Renal cortical epithelial cell (primary cell): Measurements from ENCODE around the gene MPPE1. TPM values are rescaled to one million over a fixed set of nuclear protein-coding genes. Genes with fewer than 3 reads are reported as not detected.

Source experiments
- DNase-seq: peaks from one replicate; pipeline ENCODE4 v3.0.0-alpha.2; 2011; ENCODE audit warnings: low read depth
- total RNA-seq: library from RNA; depleted of rRNA; stranded (reverse); fragments of >200 nt; gene quantifications from 2 replicates; pipeline ENCODE4 v1.2.3, GENCODE V29; 2014

The MPPE1 gene
- total RNA-seq, 1 donor from 2014 or later, result 37.6 TPM

DNA sequence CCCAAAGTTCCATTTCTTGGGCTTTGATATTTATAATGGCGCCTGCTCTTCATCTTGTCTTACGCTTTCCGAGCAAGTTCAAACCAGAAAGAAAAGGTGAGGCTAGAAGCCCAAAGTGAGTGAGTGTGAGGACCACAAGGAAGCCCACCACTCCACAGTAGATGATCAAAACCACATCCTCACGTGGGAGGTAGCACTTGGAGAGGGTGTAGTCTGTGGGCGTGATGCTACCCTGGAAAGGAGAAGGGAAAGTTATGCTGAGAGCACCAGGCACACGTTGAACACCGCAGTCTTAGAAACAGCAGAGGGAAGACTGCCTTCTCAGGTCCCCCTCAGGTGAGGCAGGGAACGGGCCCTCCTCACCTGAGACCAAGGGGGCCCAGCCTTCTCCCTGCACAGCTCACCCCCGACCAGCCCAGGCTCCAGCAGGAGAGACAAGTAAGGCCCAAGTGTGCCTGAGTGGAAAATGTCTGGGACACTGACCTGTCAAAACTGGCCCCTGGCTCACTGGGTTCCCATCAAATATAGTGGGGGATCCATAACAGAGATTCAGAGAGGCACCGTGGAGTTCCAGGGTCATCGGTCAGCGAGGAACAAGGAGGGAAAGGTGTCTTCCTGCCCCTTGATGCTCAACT is 23.6 kb downstream of the MPPE1 start:
- DNase-seq, result no peak

DNA sequence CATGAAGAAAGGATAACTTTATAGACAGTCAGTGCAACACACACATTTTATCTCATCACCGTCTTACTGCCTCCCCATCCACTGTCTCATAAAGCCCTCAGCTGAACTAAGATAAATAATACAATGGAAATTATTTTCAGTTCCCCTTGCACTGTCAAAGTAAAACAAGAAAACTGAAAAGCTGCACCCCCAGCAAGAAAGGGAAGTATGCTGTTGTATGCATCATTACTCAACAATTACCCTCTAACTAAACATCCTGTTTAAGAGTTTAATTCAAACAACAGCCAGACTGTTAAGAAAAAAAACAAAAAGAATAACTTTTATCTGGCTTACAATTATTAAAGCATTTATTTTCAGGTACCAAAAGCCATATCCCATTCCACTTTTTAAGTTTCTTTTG is 25.0 kb downstream of the MPPE1 start:
- peak; percentile 29 for DNase-seq

DNA sequence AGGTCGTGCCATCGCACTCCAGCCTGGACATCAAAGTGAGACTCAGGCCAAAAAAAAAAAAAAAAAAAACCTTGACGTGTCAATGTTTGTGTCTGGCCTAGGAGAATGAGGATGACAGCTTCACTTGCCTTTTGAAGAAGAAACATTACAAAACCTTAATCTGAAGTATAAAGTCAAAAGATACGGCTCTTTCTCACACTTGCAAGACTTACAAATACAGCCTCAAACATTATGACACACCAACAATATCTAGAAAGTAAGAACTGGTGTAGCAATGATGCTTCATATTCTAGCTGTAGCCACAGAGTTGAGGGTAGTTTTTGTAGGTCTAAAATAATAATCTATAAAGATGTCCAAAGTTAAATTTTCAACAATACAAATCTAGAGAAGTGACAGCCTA is 25.5 kb downstream of the MPPE1 start:
- DNase-seq, result no peak

DNA sequence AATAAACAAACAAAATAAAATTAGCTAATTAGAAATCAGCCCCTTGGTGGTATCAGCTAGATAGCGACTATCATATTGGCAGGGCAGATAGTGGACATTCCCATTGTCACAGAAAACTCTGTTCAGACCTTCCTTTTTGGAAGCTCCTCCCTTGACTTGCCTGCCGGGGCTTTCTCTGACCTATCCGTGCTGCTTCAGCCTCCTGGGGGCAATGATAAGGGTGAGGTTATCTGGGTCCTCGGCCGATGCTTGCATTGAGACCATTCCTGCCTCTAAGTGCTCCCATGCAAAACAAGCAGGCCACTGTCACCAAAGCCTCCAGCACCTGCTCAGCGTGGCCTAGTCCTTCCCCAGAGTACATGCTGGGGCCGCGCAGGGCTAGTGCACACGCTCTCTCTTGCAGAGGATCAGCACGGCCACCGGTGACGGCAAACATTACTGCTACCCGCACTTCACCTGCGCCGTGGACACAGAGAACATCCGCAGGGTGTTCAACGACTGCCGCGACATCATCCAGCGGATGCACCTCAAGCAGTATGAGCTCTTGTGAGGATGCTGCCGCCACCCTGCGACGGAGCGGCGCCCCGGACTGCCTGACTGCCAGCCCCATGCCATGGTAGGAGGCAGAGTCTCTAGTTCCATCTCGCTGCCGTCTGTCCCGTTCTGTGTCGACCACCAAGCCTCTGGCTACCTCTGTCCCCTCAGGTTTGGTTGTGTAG is 27.4 kb downstream of the MPPE1 start:
- no peak for DNase-seq

DNA sequence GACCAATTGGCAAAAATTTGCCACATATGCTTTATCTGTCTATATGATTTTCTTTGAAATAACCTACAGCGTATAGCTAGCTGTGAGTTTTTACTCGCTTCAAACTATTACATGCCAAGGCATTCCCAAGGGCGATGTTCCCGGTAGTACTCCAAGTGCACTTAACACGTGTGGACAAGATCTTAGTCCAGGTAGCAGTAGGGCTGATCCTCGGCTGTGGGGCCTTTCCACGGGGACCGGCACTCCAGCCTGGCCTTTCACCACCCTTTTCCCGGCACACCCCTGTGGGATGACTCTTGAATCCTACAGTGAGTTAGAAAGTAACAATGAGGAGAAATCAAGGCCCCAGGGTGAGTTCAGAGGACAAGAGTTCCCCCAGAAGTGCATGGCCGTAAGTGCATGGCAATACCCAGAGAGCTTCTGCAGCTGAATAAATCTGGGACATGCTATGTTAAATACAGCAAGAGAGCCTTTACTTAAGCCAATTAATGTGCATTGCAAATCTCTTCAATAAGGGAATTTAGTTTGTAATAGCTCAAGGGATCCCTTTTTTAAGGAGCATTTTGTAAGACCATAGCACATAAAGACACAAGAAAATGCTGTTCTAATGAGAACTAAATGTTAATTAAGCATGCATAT is 30.5 kb downstream of the MPPE1 start:
- no peak for DNase-seq

DNA sequence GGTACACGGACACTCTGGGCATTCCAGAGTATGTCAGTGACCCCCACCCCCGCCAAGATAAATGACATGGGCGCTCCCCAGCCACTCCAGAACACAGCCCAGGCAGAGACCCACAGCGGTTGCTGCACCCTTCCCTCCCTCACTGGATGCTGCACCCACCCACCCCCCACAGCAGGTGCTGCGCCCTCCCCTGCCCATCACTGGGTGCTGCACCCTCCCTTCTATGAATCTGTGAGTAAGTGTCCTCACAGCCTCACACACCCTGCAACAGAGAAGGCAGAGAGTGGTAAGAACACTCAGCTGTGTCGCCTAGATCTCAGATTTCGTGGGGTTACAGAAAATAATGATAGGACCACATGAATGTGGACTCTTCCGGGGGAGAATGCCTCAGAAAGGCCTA is 33.4 kb downstream of the MPPE1 start:
- no peak for DNase-seq

DNA sequence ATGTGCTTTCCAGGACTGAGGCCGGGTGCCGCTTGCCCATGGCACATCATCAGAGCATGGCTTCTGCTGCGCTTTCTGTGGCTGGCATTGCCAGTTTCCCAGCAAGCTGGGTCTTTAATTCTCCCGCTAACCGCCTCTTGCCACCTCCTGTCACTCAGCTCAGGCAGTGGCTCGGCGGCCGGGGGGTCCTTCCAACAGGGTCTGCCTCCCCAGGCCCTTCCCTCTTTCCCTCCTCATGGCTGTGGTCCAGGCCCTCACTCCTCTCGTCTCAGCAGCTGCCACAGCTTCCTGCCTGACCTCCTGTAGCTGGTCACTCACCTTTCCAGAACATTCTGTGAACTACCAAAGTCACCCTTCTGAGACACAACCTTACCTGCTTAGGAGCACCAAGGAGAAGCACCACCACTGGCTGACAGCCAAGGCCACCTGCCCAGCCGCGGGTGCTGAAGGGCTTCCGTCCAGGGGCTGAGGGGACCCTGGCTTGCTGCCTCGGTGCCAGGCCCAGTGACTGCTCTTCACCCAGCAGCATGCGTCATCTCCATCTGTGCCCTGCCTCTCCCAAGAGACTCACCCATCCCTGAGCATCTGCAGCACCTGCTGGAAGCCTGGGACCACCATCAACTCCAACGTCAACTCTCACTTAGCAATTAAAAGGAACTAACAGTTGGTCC is 34.3 kb downstream of the MPPE1 start:
- DNase-seq, result no peak

DNA sequence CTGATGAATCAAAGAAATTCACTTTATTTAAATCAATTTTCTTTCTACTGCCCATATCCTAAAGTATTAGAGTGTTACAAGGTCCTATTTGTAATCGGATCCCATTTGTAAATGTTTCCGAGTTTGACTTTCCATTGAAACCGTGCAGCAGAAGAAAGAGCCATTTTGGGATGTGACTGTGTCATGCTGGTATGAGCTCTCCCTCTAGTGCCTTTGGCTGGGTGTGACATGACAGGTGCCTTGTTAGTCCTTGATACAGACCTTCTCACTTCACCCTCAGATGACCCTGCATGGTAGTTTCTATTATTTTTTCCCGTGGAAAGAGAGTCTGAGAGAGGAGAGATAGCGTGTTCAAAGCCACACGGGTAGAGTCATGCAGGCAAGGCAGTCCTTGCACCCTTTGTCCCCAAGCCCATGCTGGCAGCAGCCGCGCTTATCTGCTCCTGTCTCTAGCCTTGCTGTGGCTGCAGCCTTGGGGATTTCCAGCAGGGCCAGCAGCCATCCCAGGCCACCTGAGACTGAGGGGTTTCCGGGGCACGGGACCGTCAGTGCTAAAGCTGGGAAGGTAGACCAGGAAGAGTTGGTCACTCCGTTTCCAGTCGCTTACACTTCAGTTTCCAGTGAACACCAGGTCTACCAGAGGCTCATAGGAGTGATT is 35.5 kb downstream of the MPPE1 start:
- peak; percentile 54 for DNase-seq

DNA sequence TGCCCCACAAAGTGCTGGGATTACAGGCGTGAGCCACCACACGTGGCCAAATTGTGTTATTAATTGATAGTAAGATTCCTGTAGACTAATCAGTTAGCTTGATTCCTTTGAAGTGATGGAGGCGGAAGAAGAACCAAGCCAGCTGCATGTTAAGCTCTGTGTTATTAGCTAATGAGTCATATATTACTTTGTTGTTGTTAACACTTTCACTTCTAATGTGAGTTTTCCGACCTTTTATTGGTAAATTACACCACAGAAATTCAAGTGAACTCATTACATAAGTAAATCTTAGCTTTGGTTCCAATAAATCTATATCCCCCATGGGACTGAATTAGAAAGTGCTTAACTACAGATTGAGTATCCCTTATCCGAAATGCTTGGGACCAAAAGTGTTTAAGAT is 36.6 kb downstream of the MPPE1 start:
- peak; percentile 40 for DNase-seq

DNA sequence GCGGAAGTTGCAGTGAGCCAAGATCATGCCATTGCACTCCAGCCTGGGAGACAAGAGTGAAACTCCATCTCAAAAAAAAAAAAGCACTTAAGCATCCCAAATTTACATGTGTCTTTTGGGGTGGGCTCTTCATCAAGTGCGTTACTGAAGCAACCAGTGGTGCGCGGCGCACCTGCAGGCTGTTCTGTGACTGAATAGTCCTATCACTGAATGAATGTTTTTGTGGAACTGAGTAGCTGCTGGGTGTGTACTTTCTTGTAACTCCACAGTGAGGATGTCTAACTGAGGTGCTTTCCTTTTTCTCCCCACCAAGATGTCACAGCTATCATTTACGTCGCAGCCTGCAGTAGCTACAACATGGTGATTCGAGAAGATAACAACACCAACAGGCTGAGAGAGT is 39.9 kb downstream of the MPPE1 start:
- DNase-seq, result no peak

DNA sequence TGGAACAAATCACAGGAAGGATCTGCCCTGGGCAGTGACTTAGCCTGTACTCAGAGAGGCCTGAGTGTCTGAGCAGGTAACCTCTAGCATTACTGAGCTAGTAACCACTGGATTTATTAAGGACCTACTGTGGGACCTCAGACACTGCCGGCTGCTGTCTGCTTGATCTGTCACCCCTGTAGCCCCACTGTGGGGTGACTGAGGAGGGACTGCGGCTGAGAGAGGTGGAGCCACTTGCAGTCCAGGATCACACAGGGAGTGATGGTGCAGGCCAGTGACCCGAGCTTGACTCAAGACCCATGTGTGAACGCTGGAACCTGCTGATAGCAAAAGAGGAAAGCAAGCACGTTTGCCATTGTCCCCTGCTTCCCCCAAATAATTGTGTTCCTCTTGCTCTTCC is 41.4 kb downstream of the MPPE1 start:
- no peak for DNase-seq

DNA sequence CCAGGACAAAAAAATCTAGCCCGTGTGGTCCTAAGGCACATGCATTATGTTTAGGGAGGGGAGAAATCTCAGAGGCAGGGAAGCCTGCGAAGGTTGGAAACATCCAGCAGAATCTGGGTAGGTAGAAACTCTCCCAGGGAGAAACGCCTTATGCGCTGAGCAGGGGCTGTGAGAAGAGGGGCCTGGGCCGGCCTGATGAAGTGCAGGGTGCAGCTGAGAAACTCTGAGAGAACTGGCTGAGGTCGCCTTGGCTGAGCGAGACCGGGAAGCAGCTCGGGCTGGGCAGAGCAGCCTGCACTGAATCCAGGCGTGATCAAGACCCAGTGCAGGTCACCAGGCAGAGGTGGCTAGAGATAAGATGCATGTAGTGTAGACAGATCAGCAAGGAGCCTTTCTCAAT is 41.8 kb downstream of the MPPE1 start:
- no peak for DNase-seq

DNA sequence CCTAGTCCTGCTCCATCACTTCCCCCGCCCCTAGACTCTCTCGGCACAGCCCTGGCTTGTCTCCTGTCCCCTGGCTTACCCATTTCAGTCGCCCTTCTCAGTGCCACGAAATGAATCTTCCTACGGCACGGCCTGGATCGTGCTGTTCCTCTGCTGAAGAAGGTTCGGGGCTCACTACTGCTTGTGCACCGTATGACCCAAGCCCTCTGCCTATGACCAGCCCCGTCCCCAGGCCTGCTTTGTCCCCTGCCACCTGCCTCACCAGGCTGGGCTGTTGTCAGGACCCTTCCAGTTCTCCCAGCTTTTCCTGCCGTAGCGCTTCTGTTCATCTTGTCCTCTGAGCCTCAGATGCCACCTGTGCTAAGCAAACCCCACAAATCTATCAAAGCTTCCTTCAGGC is 43.0 kb downstream of the MPPE1 start:
- no peak for DNase-seq

DNA sequence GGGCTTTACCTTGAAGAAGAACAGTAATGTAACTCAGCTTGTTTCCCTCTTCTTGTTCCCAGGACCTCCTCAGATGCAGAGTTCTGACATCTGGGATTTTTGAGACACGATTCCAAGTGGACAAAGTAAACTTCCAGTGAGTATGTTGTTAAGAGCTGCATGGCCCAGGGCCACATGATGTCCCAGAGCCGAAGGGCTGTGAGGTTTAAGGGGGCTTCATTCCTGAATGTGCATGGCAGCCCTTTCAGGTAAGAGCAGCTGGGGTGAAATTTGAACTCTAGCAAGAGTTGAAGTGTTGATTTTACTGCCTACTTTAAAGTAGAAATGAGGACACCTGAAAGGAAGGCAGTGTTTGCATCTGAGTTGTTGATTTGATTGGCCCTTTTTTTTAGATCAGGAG is 43.6 kb downstream of the MPPE1 start:
- DNase-seq, result no peak

DNA sequence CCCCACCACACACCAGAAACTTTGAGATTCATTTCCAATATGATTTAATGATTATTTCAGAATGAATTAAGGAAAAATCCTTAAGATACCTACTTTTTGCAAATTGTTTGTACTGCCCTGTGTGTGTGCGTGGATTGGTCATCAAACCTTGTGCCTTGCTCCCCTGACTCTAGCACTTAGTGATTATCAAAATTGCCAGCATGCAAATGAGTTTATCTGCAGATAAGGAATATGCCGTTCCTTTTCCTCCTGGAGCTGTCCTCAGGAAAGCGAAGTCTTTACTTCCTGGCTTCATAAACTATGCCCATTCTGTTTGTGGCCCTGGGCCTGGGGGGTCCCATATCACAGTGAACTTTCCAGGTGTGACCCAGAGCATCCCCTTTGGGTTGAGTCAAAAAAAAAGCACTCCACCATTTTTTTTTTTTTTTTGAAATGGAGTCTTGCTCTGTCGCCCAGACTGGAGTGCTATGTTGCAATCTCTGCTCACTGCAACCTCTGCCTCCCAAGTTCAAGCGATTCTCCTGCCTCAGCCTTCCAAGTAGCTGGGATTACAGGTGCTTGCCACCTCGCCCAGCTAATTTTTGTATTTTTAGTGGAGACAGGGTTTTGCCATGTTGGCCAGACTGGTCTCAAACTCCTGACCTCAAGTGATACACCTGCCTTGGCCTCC is 45.5 kb downstream of the MPPE1 start:
- DNase-seq, result no peak

DNA sequence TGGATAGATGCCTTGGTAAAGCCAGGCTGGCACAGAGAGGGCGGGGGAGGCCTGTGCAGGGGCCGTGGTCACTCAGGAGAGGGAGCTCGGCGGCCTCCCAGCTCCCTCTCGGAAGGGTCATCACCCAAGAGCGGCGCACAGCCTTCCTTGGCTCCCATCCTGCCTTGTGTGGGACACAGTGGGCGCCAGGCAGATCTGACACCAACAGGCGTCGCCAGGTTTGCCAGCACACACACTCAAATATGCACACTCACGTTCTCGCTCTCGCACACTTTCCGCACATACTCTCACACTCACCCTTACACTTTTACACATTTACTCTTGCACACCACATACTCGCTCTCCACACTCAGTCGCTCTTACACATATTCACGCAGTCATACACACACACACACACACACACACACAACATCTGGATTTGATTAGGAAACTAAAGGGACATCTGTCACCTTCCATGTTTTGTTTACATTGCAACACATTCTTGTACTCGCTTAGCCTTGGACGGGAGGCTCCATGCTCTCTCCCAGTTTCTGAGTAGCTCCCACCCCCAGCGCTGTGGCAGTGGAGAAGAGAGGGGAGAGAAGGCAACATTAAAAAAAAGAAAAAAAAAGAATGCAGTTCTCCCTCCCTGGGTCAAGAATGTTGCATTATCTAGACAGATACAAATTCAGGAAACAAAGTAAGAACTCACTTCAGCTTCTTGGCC is 46.4 kb downstream of the MPPE1 start:
- no peak for DNase-seq

DNA sequence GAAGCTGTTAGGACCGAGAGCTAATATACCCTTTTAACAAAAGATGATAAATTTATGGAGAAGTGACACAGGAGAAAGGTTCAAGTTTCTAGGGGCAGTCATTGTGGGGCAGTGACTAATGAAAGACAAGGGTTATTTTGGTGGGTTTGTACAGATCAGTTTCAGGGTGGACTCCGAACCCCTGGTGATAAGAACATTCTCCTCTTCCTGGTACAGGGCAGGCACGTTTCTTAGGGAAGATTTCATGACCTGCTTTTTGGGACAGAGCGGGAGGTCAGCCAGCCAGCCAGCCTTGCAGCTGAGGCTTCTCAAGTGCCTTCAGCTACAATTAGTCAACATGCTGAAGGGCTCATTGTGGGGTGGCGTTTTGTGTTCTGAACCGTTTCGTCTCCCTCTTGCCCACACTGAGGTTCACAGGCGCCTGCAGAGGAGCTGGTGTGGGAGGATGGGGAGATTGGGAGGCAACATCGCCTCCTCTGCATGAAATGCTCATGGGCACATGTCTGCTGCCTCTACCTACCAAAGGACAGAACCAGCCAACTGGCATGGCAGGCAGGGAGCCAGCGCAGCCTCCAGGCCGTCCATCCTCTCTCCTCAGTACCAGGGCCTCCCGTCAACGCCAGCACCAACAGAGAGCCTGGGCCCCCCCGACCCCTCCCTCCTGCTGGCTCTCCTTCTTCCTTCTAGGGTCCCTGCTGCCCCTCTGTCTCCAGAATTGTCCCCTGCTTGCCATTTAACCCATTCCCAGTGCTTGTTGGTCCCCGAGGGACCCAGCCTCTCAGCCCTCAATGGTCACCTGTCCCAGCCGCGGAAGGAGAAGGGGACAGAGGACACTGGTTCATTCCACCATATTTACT is 47.3 kb downstream of the MPPE1 start:
- peak; percentile 48 for DNase-seq

DNA sequence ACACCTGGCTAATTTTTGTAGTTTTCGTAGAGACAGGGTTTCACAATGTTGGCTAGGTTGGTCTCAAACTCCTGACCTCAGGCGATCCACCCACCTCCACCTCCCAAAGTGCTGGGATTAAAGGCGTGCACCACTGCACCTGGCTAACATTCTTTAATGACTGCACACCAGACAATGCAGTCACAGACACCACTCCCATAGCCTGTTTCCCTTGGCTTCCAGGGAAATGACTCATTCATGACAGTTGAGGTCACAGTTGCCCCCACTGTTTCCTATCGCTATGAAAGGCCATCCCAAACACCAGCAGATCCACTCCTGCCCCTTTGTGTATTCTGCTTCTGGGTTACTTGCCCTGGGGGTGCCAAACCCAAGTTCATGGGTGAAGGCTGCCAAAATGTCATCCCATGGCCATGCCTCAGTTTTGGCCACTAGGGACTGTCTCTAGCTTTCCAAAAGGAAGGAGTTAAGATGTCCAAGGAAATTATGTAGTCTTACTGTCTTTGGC is 48.2 kb downstream of the MPPE1 start:
- peak; percentile 96 for DNase-seq

DNA sequence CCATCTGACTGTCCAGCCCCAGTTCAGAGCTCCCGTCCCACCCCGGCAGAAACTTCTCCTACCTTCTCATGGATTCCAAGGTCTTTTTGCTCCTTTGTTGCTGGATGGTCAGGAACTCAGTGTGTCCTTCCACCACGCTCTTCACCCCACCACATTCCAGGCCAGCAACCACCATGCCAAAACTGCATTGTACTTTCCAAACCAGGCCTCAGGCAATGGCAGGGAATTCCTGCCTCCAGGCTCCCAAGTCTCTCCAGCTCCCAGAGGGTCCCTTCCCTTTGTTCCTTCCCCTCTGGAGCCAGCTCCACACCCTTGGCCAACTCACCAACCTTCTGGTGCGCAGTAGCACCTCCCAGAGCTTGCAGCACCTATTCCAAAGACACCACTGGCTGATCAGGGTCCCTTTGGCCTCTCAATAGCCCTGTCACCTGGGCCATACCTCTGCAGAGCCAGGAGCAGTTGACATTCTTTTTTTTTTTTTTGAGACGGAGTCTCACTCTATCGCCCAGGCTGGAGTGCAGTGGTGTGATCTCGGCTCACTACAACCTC is 48.8 kb downstream of the MPPE1 start:
- DNase-seq, result peak; percentile 51
